Upper lobe of left lung (tissue), 4 donors: ENCODE measurements around the gene NIF3L1.

Source experiments
- EP300 ChIP-seq, 4 donors: sonication (generic); formaldehyde crosslinking; IDR thresholded peaks; one replicate each; pipeline ENCODE4 v1.5.1; 2017; ENCODE audit warnings: antibody characterized with exemption in 4 of 4, control low read depth in 2 of 4
- POLR2AphosphoS5 ChIP-seq, 2 donors: sonication (generic); formaldehyde crosslinking; IDR thresholded peaks; one replicate each; pipeline ENCODE4 v1.5.1; 2017; ENCODE audit warnings: antibody characterized with exemption in 2 of 2
- TF ChIP-seq, protein P1 (sequence below), 6 experiments: fragments of 450-650 bp in 4 of 6; fragments of 200-600 bp in 2 of 6; sonication (generic) in 2 of 6; IDR thresholded peaks; one replicate each; pipeline ENCODE4 v1.5.1; 2016 to 2019; ENCODE audit warnings: antibody characterized with exemption in 6 of 6

DNA sequence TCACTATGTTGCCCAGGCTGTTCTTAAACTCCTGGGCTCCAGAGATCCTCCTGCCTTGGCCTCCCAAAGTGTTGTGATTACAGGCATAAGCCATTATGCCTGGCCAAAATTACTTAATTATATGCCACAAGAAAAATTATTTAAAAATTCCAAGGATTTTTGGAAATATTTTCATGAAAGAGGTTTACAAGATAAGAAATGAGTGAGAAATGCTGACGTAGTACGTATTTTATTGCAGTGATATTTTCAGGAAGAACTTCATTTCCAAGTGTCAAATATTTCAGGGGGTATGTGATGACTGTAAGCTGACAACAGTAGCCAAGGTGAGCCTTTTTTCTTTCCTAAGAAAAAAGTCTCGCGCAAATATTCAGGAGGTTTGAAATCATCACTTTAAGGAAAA lies 20.8 kb downstream of the NIF3L1 start:
- TF ChIP-seq, protein P1, sequence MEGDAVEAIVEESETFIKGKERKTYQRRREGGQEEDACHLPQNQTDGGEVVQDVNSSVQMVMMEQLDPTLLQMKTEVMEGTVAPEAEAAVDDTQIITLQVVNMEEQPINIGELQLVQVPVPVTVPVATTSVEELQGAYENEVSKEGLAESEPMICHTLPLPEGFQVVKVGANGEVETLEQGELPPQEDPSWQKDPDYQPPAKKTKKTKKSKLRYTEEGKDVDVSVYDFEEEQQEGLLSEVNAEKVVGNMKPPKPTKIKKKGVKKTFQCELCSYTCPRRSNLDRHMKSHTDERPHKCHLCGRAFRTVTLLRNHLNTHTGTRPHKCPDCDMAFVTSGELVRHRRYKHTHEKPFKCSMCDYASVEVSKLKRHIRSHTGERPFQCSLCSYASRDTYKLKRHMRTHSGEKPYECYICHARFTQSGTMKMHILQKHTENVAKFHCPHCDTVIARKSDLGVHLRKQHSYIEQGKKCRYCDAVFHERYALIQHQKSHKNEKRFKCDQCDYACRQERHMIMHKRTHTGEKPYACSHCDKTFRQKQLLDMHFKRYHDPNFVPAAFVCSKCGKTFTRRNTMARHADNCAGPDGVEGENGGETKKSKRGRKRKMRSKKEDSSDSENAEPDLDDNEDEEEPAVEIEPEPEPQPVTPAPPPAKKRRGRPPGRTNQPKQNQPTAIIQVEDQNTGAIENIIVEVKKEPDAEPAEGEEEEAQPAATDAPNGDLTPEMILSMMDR (IDR thresholded peaks at IDR 0.05) = no peak
- TF ChIP-seq POLR2AphosphoS5 (IDR thresholded peaks at IDR 0.05) (no peak), EP300 (IDR thresholded peaks at IDR 0.05) (no peak)
